Skeletal muscle satellite cell (primary cell): Measurements from ENCODE around the gene PNPLA3.

Experiments
- H3K27me3 ChIP-seq: 2 replicates; pipeline ENCODE4 v1.7.0; 2013; ENCODE audit warnings: low read length; ENCODE audit not compliant: control insufficient read depth, insufficient read depth
- H3K36me3 ChIP-seq: 2 replicates; pipeline ENCODE4 v1.7.0; 2013; ENCODE audit warnings: mild to moderate bottlenecking, control low read depth, low read length; ENCODE audit not compliant: insufficient read depth
- H3K4me1 ChIP-seq: 2 replicates; pipeline ENCODE4 v1.7.0; 2013; ENCODE audit warnings: low read length; ENCODE audit not compliant: control insufficient read depth, insufficient read depth
- H3K4me2 ChIP-seq: 2 replicates; pipeline ENCODE4 v1.7.0; 2013; ENCODE audit warnings: mild to moderate bottlenecking, low read length
- H3K4me3 ChIP-seq: 2 replicates; pipeline ENCODE4 v1.7.0; 2013; ENCODE audit warnings: low read length
- H3K9ac ChIP-seq: 2 replicates; pipeline ENCODE4 v1.7.0; 2013; ENCODE audit warnings: mild to moderate bottlenecking, low read depth, low read length, moderate library complexity
- H3K9me3 ChIP-seq: replicated peaks from 2 replicates; pipeline ENCODE4 v1.7.0; 2013; ENCODE audit warnings: mild to moderate bottlenecking, control low read depth, low read length

The PNPLA3 gene

GRCh38 chr22:43955040-43955882 lies 31.7 kb downstream of the PNPLA3 start, which contains the start of gene SAMM50:
SAMM50 (plus strand) TSS chr22:43955442; CDS start chr22:43955578, 136 bp downstream.
- peak within 1 kb of the TSS; percentile 94 for H3K9ac ChIP-seq
- H3K4me2 ChIP-seq, result peak within 1 kb of the TSS; percentile 95
- no peaks in the 10 kb centered on the region for H3K36me3 ChIP-seq
- peaks cover 21% of the 10 kb centered on the region for H3K4me1 ChIP-seq
- H3K27me3 ChIP-seq, result no peaks in the 10 kb centered on the region
- H3K9me3 ChIP-seq, result no peaks in the 10 kb centered on the region
- peak within 1 kb of the TSS; percentile 97 for H3K4me3 ChIP-seq

DNA sequence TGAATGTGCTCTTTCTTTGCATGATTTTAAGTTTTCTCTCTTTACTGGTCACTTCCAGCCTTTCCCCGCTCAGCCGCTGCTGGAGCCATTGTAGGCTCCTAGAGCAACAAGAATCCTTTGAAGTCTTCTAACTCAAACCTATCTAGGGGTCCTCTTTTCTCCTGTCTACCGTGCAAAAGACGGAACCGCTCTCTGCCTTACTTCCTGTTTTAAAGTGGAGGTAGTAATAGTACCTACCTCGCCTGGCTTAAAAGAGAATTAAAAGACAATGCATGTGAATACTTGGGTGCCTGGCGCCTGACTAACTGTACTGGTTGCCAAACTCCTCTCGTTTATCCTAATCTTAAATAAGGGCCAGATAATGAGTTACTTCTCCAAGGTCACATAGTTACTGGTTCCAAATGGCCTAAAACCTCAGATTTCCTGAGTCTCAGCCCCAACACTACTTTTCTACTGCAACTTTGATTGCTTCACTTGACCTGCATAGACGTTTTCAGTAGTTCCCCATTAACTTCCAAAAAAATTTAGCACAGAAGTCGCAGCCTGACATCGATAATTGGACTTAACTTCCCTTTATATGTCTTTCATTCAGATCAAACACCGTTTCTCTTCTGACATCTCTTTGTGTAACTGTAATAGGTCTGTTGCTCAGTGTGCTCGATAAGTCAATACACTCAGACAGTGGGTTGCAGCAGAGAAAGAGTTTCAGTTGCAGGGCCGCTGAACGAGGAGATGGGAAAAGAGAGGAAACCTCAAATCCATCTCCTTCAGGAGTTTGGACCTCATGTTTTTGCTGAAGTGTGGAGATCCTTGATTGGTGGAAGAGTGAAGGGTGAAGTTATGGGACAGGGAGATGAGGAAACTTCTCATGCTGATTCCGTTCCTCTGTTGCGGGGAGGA lies 32.5 kb downstream of the PNPLA3 start:
- H3K4me1 ChIP-seq, result peaks cover 21% of the 10 kb centered on the region
- H3K4me3 ChIP-seq, result peak overlapping the region; percentile 97
- no peaks in the 10 kb centered on the region for H3K9me3 ChIP-seq
- H3K27me3 ChIP-seq, result no peaks in the 10 kb centered on the region
- no peaks in the 10 kb centered on the region for H3K36me3 ChIP-seq
- H3K9ac ChIP-seq, result peak overlapping the region; percentile 94
- peak overlapping the region; percentile 95 for H3K4me2 ChIP-seq

GRCh38 chr22:43956805-43957463 lies 33.3 kb downstream of the PNPLA3 start:
- Histone ChIP-seq H3K4me1 (peaks cover 21% of the 10 kb centered on the region), H3K27me3 (no peaks in the 10 kb centered on the region), H3K36me3 (no peaks in the 10 kb centered on the region), H3K9me3 (no peaks in the 10 kb centered on the region), H3K9ac (no peak overlapping the region), H3K4me2 (peak overlapping the region; percentile 95), H3K4me3 (peak overlapping the region; percentile 97)

GRCh38 chr22:43957871-43958270 lies 34.3 kb downstream of the PNPLA3 start:
- Histone ChIP-seq H3K4me1 (peaks cover 21% of the 10 kb centered on the region), H3K9ac (no peak overlapping the region), H3K4me3 (no peak overlapping the region), H3K27me3 (no peaks in the 10 kb centered on the region), H3K36me3 (no peaks in the 10 kb centered on the region), H3K9me3 (no peaks in the 10 kb centered on the region), H3K4me2 (no peak overlapping the region)

GRCh38 chr22:43964314-43964857 lies 40.8 kb downstream of the PNPLA3 start:
- Histone ChIP-seq H3K9ac (no peak overlapping the region), H3K4me3 (no peak overlapping the region), H3K4me2 (no peak overlapping the region), H3K27me3 (no peaks in the 10 kb centered on the region), H3K4me1 (no peaks in the 10 kb centered on the region), H3K9me3 (no peaks in the 10 kb centered on the region), H3K36me3 (peaks cover 50% of the 10 kb centered on the region)

DNA sequence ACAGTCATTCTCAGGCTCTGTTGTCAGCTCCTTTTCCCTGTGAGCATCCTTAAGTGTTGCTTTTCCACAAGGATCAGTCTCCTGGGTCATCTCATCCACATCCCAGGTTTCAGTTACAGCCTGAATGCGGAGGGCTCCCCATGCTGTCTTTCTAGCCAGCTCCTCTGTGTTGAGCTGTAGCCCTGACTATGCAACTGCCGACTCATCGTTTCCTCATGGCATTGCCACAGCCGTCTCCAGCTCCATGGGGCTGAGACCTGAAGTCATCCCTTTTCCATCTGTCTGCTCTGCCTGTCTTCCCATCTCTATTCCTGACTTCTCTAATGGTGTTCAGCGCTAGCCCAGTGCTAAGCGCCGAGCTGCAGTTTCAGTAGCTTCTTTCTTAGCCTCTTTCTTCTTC lies 43.5 kb downstream of the PNPLA3 start:
- H3K36me3 ChIP-seq, result peaks cover 65% of the 10 kb centered on the region

DNA sequence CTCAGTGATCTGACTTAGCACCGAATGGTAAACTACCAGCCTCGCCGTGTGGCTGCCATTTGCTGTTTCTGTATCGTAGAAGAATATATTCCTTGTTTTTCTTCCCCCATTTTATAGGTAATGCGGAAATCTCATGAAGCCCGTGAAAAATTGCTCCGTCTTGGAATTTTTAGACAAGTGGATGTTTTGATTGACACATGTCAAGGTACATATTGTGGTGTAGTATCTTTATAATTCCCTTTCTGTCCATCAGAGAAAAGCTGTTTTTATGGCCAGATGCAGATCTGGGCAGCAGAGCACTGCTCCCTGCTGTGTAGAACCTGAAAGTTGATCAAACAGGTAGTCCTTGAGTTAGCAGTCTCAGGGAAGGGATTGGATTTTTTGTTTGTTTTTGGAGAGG lies 45.0 kb downstream of the PNPLA3 start:
- Histone ChIP-seq H3K27me3 (no peaks in the 10 kb centered on the region), H3K4me3 (no peak overlapping the region), H3K4me1 (no peaks in the 10 kb centered on the region), H3K4me2 (no peak overlapping the region), H3K9me3 (no peaks in the 10 kb centered on the region), H3K9ac (no peak overlapping the region), H3K36me3 (peaks cover 75% of the 10 kb centered on the region)

More for the DNA sequence above, 43.5 kb downstream of the PNPLA3 start:
- H3K27me3 ChIP-seq, result no peaks in the 10 kb centered on the region
- no peak overlapping the region for H3K4me3 ChIP-seq
- H3K9me3 ChIP-seq, result no peaks in the 10 kb centered on the region
- H3K4me2 ChIP-seq, result no peak overlapping the region
- H3K9ac ChIP-seq, result no peak overlapping the region
- no peaks in the 10 kb centered on the region for H3K4me1 ChIP-seq

DNA sequence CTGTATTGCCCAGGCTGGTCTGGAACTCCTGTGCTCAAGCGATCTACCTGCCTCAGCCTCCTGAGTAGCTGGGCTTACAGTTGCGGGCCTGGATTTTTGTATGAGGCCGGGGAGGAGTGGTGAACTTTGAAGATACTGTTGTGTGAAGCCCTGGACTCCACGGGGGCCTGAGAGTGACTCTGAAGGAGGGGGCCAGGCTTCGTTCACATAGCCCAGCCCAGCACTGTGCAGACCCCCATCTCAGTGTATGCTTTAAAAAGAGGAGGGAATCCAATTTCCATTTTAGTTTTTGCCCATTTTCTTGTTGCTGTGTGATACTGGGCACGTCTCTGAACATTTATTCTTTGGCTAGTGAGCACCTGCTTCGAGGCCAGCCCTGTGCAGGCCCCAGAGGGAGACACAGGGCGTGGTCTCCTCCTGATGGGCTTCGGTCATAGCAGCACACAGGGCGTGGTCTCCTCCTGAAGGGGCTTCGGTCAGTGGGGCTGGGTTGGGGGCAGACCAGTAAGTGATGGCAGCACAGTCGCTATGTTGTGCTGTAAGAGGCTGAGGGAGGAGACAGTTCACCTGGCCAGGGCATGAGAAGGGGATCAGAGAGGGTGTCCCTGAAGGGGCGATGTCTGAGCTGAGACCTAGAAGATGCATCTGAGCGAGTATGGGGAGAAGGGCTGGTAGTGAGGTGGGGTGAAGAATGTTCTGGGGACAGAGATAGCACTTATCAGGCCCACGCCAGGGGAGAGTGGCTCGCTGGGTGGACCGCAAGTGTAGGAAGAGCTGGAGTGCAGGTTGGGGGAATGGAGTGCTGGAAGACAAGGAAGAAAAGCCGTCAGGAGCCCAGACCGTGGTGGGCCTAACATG lies 45.6 kb downstream of the PNPLA3 start:
- Histone ChIP-seq H3K27me3 (no peaks in the 10 kb centered on the region), H3K36me3 (peaks cover 72% of the 10 kb centered on the region), H3K9ac (no peak overlapping the region), H3K4me2 (no peak overlapping the region), H3K4me1 (no peaks in the 10 kb centered on the region), H3K9me3 (no peaks in the 10 kb centered on the region), H3K4me3 (no peak overlapping the region)

- H3K9ac ChIP-seq, result no peak overlapping the region
- H3K4me3 ChIP-seq, result no peak overlapping the region
- no peak overlapping the region for H3K4me2 ChIP-seq
- no peaks in the 10 kb centered on the region for H3K9me3 ChIP-seq
- no peaks in the 10 kb centered on the region for H3K4me1 ChIP-seq
- H3K27me3 ChIP-seq, result no peaks in the 10 kb centered on the region
- H3K36me3 ChIP-seq, result peaks cover 75% of the 10 kb centered on the region
These were observed 46.6 kb downstream of the PNPLA3 start for GRCh38 chr22:43969989-43970755.

- no peak overlapping the region for H3K4me3 ChIP-seq
- no peaks in the 10 kb centered on the region for H3K27me3 ChIP-seq
- peaks cover 75% of the 10 kb centered on the region for H3K36me3 ChIP-seq
- no peak overlapping the region for H3K4me2 ChIP-seq
- no peaks in the 10 kb centered on the region for H3K9me3 ChIP-seq
- no peaks in the 10 kb centered on the region for H3K4me1 ChIP-seq
- H3K9ac ChIP-seq, result no peak overlapping the region
These were observed 47.5 kb downstream of the PNPLA3 start for GRCh38 chr22:43971112-43971511.
